Mucosa of descending colon (tissue), 3 donors: ENCODE results near the gene PLAC1. TPM values are rescaled to one million over a fixed set of nuclear protein-coding genes. Genes with fewer than 3 reads are reported as not detected.

ENCODE experiments used
- ATAC-seq: fragments of 200-7000 bp; cut with Tn5 transposase; one replicate; pipeline ENCODE4 v1.9.1; 2020; ENCODE audit warnings: mild to moderate bottlenecking, moderate library complexity
- DNase-seq, 3 donors: peaks; one replicate each; pipeline ENCODE4 v3.0.0-alpha.2; 2020
- H3K36me3 ChIP-seq: fragments of 200-600 bp; one replicate; pipeline ENCODE4 v1.8.0; 2021; ENCODE audit warnings: low read depth, mild to moderate bottlenecking
- H3K4me1 ChIP-seq: fragments of 200-600 bp; one replicate; pipeline ENCODE4 v1.8.0; 2021; ENCODE audit warnings: low read depth, mild to moderate bottlenecking
- H3K4me3 ChIP-seq: fragments of 200-600 bp; one replicate; pipeline ENCODE4 v1.8.0; 2021; ENCODE audit warnings: mild to moderate bottlenecking
- H3K9me3 ChIP-seq: fragments of 200-600 bp; one replicate; pipeline ENCODE4 v1.8.0; 2021; ENCODE audit warnings: mild to moderate bottlenecking
- CTCF ChIP-seq: fragments of 200-600 bp; IDR thresholded peaks from one replicate; pipeline ENCODE4 v1.8.0; 2022; ENCODE audit warnings: antibody characterized with exemption, mild to moderate bottlenecking
- intact Hi-C, 2 donors: fragments of 100-400 bp; cut with DNase I in 1 of 2; cut with micrococcal nuclease in 1 of 2; formaldehyde crosslinking; loops; one replicate each; pipeline versions ENCODE4 v1.11.0 to v1.11.1; 2022; cut with DNase I, micrococcal nuclease
- total RNA-seq, 3 donors: library from RNA; stranded (reverse); fragmentation: NEBNext Ultra II Directional in 2 of 3; extraction: Animal tissue kit (Norgen Biotek cat#: 25700) in 2 of 3; gene quantifications; one replicate each; pipeline versions ENCODE4 v1.2.1 to v1.2.4, GENCODE V29; 2021 to 2023
- donor health status: DM: no; HTN: no; CAD: no; lungs with moderate emphysema.
- donor health status: DM: no; HTN: no; CAD: no.
- donor health status: DM: no; HTN: yes; CAD: no.

Gene PLAC1
- total RNA-seq, 3 donors from 2014 or later, result not detected

- H3K9me3 ChIP-seq, result no peaks in the 10 kb centered on the region
- no peak for DNase-seq
- intact Hi-C loops, result no loop called here
- no peak for TF ChIP-seq CTCF
- no peak overlapping the region for H3K4me3 ChIP-seq
- H3K4me1 ChIP-seq, result no peaks in the 10 kb centered on the region
- no peak for ATAC-seq
- H3K36me3 ChIP-seq, result no peaks in the 10 kb centered on the region
These were observed 36.0 kb downstream of the PLAC1 start for GRCh38 chrX:134622056-134622812.

- ATAC-seq, result no peak
- TF ChIP-seq CTCF, result no peak
- intact Hi-C loops, result no loop called here
These were observed 38.4 kb downstream of the PLAC1 start for GRCh38 chrX:134619838-134620237.

GRCh38 chrX:134613396-134613795 lies 44.9 kb downstream of the PLAC1 start:
- intact Hi-C loops, result no loop called here
- TF ChIP-seq CTCF, result no peak
- ATAC-seq (no peak), DNase-seq (no peak)
- H3K4me1 ChIP-seq, result no peaks in the 10 kb centered on the region
- no peaks in the 10 kb centered on the region for H3K9me3 ChIP-seq
- H3K36me3 ChIP-seq, result no peaks in the 10 kb centered on the region
- no peak overlapping the region for H3K4me3 ChIP-seq

More at GRCh38 chrX:134619838-134620237, 38.4 kb downstream of the PLAC1 start:
- Histone ChIP-seq H3K9me3 (no peaks in the 10 kb centered on the region), H3K36me3 (no peaks in the 10 kb centered on the region), H3K4me1 (no peaks in the 10 kb centered on the region), H3K4me3 (no peak overlapping the region)
- DNase-seq, result no peak

- H3K36me3 ChIP-seq, result no peaks in the 10 kb centered on the region
- TF ChIP-seq CTCF, result no peak
- no peaks in the 10 kb centered on the region for H3K4me1 ChIP-seq
- no peaks in the 10 kb centered on the region for H3K9me3 ChIP-seq
- no peak for DNase-seq
- H3K4me3 ChIP-seq, result no peak overlapping the region
- ATAC-seq, result no peak
- intact Hi-C loops, result no loop called here
These were observed 50.1 kb downstream of the PLAC1 start for GRCh38 chrX:134608153-134608552.

GRCh38 chrX:134607523-134607922 lies 50.7 kb downstream of the PLAC1 start:
- H3K9me3 ChIP-seq, result no peaks in the 10 kb centered on the region
- ATAC-seq, result no peak
- intact Hi-C loops, result no loop called here
- no peak for DNase-seq
- H3K36me3 ChIP-seq, result no peaks in the 10 kb centered on the region
- TF ChIP-seq CTCF, result no peak
- H3K4me3 ChIP-seq, result no peak overlapping the region
- H3K4me1 ChIP-seq, result no peaks in the 10 kb centered on the region
